ENCODE measurements around the gene ZNRF3. TPM values are rescaled to one million over a fixed set of nuclear protein-coding genes. Genes with fewer than 3 reads are reported as not detected.

The ZNRF3 gene
- total RNA-seq, 1 donor = 6.9 TPM

DNA sequence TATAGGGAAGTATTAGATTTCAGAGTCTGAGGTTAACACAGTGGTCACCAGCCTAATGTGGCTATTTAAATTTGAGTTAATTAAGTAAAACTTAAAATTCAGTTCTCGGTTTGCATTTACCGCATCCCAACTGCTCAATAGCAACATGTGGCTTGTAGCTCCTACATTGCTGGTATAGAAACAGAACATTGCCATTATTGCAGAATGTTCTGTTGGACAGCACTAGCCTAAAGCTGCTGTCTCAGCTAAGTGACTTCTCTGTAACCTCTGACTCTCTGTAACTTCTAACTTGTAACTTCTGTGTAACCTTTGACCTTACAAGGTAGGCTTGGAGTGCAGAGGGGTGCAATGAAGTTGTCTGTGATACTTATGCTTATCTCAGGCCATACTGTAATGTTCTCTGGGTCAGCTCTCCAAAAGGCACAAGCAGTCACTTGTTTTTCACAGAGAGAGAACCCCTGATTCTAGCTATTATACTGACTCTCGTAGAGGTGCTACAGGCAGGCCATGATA, 78.7 kb downstream of the ZNRF3 start:
- peaks cover 2% of the 10 kb centered on the region for H3K79me2 ChIP-seq (ENCODE audit: insufficient read depth, low read length)
- peaks cover 6% of the 10 kb centered on the region for H4K20me1 ChIP-seq (ENCODE audit: insufficient read depth, low read length)
- no peak overlapping the region for H2AFZ ChIP-seq (ENCODE audit: low read length)
- no peak overlapping the region for H3K4me3 ChIP-seq (ENCODE audit: insufficient read depth, low read length)
- H3K4me1 ChIP-seq (ENCODE audit: insufficient read depth, low read length) = no peaks in the 10 kb centered on the region
- TF ChIP-seq, protein P1, sequence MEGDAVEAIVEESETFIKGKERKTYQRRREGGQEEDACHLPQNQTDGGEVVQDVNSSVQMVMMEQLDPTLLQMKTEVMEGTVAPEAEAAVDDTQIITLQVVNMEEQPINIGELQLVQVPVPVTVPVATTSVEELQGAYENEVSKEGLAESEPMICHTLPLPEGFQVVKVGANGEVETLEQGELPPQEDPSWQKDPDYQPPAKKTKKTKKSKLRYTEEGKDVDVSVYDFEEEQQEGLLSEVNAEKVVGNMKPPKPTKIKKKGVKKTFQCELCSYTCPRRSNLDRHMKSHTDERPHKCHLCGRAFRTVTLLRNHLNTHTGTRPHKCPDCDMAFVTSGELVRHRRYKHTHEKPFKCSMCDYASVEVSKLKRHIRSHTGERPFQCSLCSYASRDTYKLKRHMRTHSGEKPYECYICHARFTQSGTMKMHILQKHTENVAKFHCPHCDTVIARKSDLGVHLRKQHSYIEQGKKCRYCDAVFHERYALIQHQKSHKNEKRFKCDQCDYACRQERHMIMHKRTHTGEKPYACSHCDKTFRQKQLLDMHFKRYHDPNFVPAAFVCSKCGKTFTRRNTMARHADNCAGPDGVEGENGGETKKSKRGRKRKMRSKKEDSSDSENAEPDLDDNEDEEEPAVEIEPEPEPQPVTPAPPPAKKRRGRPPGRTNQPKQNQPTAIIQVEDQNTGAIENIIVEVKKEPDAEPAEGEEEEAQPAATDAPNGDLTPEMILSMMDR (IDR thresholded peaks at IDR 0.05; ENCODE audit: extremely low read depth, low read depth, low read length) = no peak
- H3K9me3 ChIP-seq (ENCODE audit: low read depth, low read length) = no peaks in the 10 kb centered on the region
- H3K36me3 ChIP-seq (ENCODE audit: insufficient read depth, low read length) = no peaks in the 10 kb centered on the region
- H3K27ac ChIP-seq (ENCODE audit: low read depth, low read length) = no peak overlapping the region
- no peak for DNase-seq (ENCODE audit: insufficient read length, low spot score, missing footprints)
- H3K27me3 ChIP-seq (ENCODE audit: insufficient read depth, low read length) = no peaks in the 10 kb centered on the region
- H3K4me2 ChIP-seq (ENCODE audit: insufficient read depth, low read length) = no peak overlapping the region

DNA sequence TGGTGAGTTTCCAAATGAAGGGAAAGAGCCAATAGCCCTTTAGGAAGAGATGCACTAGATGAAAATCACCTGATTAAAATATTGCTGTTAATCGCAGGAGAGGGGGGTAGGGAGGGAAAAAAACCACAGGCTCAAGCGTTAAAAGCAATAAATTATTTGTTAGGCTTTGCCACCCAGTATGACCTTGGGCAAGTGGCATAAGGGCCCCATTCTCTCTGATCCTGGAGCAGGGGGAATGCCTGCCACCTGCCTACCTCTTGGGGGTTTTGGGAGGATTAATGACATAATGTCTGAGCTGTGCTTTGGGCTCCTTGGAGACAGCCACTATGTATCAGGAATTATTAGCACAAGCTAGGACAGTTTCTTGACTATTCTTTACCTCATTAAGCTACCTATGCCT, 80.0 kb downstream of the ZNRF3 start:
- H4K20me1 ChIP-seq (ENCODE audit: insufficient read depth, low read length) = peaks cover 6% of the 10 kb centered on the region
- no peak overlapping the region for H3K27ac ChIP-seq (ENCODE audit: low read depth, low read length)
- no peaks in the 10 kb centered on the region for H3K27me3 ChIP-seq (ENCODE audit: insufficient read depth, low read length)
- H3K4me1 ChIP-seq (ENCODE audit: insufficient read depth, low read length) = no peaks in the 10 kb centered on the region
- peaks cover 2% of the 10 kb centered on the region for H3K79me2 ChIP-seq (ENCODE audit: insufficient read depth, low read length)
- no peaks in the 10 kb centered on the region for H3K36me3 ChIP-seq (ENCODE audit: insufficient read depth, low read length)
- TF ChIP-seq, protein P1 (IDR thresholded peaks at IDR 0.05; ENCODE audit: extremely low read depth, low read depth, low read length) = no peak
- no peak overlapping the region for H2AFZ ChIP-seq (ENCODE audit: low read length)
- no peak for DNase-seq (ENCODE audit: insufficient read length, low spot score, missing footprints)
- H3K4me2 ChIP-seq (ENCODE audit: insufficient read depth, low read length) = no peak overlapping the region
- H3K9me3 ChIP-seq (ENCODE audit: low read depth, low read length) = no peaks in the 10 kb centered on the region
- H3K4me3 ChIP-seq (ENCODE audit: insufficient read depth, low read length) = no peak overlapping the region

DNA sequence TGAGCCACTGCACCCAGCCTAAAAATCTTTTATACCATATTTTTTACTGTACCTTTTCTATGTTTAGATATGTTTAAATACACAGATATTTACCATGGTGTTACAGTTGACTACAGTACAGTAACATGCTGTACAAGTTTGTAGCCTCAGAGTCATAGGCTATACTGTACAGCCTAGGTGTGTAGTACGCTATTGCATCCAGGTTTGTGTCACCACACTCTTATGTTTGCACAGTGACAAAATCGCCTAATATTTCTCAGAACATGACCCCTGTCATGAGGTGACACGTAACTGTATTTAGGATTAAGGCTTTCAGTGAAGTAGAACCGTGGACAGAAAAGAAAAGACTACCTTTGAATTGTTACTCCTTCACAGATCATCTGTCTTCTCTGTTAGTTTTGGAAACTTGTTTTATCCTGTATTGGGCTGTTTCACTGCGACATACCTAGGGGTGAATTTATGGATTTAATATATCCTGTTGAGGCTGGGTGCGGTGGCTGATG, 83.8 kb downstream of the ZNRF3 start:
- Histone ChIP-seq H2AFZ (ENCODE audit: low read length) (no peak overlapping the region), H3K4me2 (ENCODE audit: insufficient read depth, low read length) (no peak overlapping the region), H4K20me1 (ENCODE audit: insufficient read depth, low read length) (peaks cover 3% of the 10 kb centered on the region), H3K27me3 (ENCODE audit: insufficient read depth, low read length) (no peaks in the 10 kb centered on the region), H3K36me3 (ENCODE audit: insufficient read depth, low read length) (no peaks in the 10 kb centered on the region), H3K9me3 (ENCODE audit: low read depth, low read length) (no peaks in the 10 kb centered on the region), H3K4me3 (ENCODE audit: insufficient read depth, low read length) (no peak overlapping the region), H3K4me1 (ENCODE audit: insufficient read depth, low read length) (peaks cover 3% of the 10 kb centered on the region), H3K27ac (ENCODE audit: low read depth, low read length) (no peak overlapping the region), H3K79me2 (ENCODE audit: insufficient read depth, low read length) (peaks cover 1% of the 10 kb centered on the region)
- TF ChIP-seq, protein P1 (IDR thresholded peaks at IDR 0.05; ENCODE audit: extremely low read depth, low read depth, low read length) = no peak
- no peak for DNase-seq (ENCODE audit: insufficient read length, low spot score, missing footprints)

DNA sequence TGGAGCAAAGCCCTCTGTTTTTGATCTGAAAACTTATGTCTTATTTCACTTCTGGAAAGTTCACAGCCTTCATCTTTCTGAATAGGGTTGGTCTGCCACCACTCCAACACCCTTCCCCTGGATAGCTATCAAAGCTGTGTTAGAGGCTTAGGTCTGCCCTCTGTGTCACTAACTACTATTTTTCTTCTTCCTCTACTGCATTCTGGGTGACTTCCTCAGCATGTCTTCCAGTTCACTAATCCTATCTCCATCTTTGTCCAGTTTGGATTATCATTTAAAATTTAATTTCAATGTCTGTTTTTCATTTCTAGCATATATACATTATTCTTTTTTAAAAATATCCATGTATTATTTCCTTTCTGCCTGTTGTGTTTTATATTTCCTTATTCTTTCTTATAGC, 84.6 kb downstream of the ZNRF3 start:
- no peak overlapping the region for H3K4me2 ChIP-seq (ENCODE audit: insufficient read depth, low read length)
- H3K9me3 ChIP-seq (ENCODE audit: low read depth, low read length) = no peaks in the 10 kb centered on the region
- H4K20me1 ChIP-seq (ENCODE audit: insufficient read depth, low read length) = peaks cover 3% of the 10 kb centered on the region
- no peak for DNase-seq (ENCODE audit: insufficient read length, low spot score, missing footprints)
- no peaks in the 10 kb centered on the region for H3K79me2 ChIP-seq (ENCODE audit: insufficient read depth, low read length)
- no peak overlapping the region for H2AFZ ChIP-seq (ENCODE audit: low read length)
- peaks cover 3% of the 10 kb centered on the region for H3K4me1 ChIP-seq (ENCODE audit: insufficient read depth, low read length)
- no peak overlapping the region for H3K27ac ChIP-seq (ENCODE audit: low read depth, low read length)
- no peak overlapping the region for H3K4me3 ChIP-seq (ENCODE audit: insufficient read depth, low read length)
- no peaks in the 10 kb centered on the region for H3K36me3 ChIP-seq (ENCODE audit: insufficient read depth, low read length)
- no peaks in the 10 kb centered on the region for H3K27me3 ChIP-seq (ENCODE audit: insufficient read depth, low read length)
- TF ChIP-seq, protein P1 (IDR thresholded peaks at IDR 0.05; ENCODE audit: extremely low read depth, low read depth, low read length) = no peak

Measured in osteoblast (primary cell).